Hematopoietic multipotent progenitor cell (in vitro differentiated cells): ENCODE results near the gene NDC80. TPM values are rescaled to one million over a fixed set of nuclear protein-coding genes. Genes with fewer than 3 reads are reported as not detected.
"Not testable (repeated sequence)": the region's sequence is repeated elsewhere in the genome, so short reads cannot be mapped to it uniquely, and the experiment has no call there.

Experiments
- DNase-seq, 3 donors: peaks; one replicate each; pipeline ENCODE4 v3.0.0-alpha.2; 2011 to 2015; ENCODE audit warnings: low read depth in 2 of 3, low spot score in 2 of 3
- total RNA-seq: library from RNA; depleted of rRNA; stranded (reverse); fragments of >200 nt; gene quantifications from one replicate; pipeline ENCODE4 v1.2.3, GENCODE V29; 2012

Gene NDC80
- total RNA-seq, 1 donor: 1.3 TPM

GRCh38 chr18:2617401-2617998, 46.1 kb downstream of the NDC80 start:
- DNase-seq: no peak

GRCh38 chr18:2618009-2618408, 46.7 kb downstream of the NDC80 start:
- no peak for DNase-seq

GRCh38 chr18:2625217-2625616, 53.9 kb downstream of the NDC80 start:
- DNase-seq: no peak

GRCh38 chr18:2627821-2628276, 56.5 kb downstream of the NDC80 start:
- DNase-seq: no peak

GRCh38 chr18:2629003-2629402, 57.6 kb downstream of the NDC80 start:
- DNase-seq: no peak

- DNase-seq: no peak
Measured at GRCh38 chr18:2635586-2635985, 64.2 kb downstream of the NDC80 start.

GRCh38 chr18:2636126-2636631, 64.8 kb downstream of the NDC80 start:
- DNase-seq: no peak

- DNase-seq: peak in 2 of 3 donors; percentile 49 to 67
Measured at GRCh38 chr18:2641638-2642037, 70.3 kb downstream of the NDC80 start.

- DNase-seq: no peak
Measured at GRCh38 chr18:2642771-2643170, 71.4 kb downstream of the NDC80 start.

GRCh38 chr18:2644535-2644934, 73.2 kb downstream of the NDC80 start:
- no peak for DNase-seq

GRCh38 chr18:2651981-2652380, 80.6 kb downstream of the NDC80 start:
- no peak for DNase-seq

- DNase-seq: peak in 2 of 3 donors; percentile 46 to 48
Measured at GRCh38 chr18:2653467-2653866, 82.1 kb downstream of the NDC80 start.

- DNase-seq: no peak
Measured at GRCh38 chr18:2654169-2654927, 83.0 kb downstream of the NDC80 start.

- peak in 1 of 3 donors; percentile 63 for DNase-seq
Measured at GRCh38 chr18:2654928-2655177, 83.5 kb downstream of the NDC80 start.

GRCh38 chr18:2655178-2655953, 84.0 kb downstream of the NDC80 start, which contains the start of gene SMCHD1:
TSS of gene SMCHD1 (plus strand) at chr18:2655726. CDS start at chr18:2656076, 350 bp downstream.
- DNase-seq: peak; percentile 83 to 90 (median 88)

- DNase-seq: no peak
Measured at GRCh38 chr18:2655954-2656236, 84.5 kb downstream of the NDC80 start.

GRCh38 chr18:2656237-2656980, 85.1 kb downstream of the NDC80 start:
- DNase-seq: peak; percentile 41 to 47 (median 43)

GRCh38 chr18:2656981-2657512, 85.7 kb downstream of the NDC80 start:
- peak in 1 of 3 donors; percentile 16 for DNase-seq

- DNase-seq: peak in 2 of 3 donors; percentile 82 to 90
Measured at GRCh38 chr18:2657788-2658458, 86.6 kb downstream of the NDC80 start.

GRCh38 chr18:2660849-2661248, 89.5 kb downstream of the NDC80 start:
- DNase-seq: not testable (repeated sequence)
